Stomach (tissue), 4 donors: ENCODE results near the gene PHKA1.

Experiments used
- EP300 ChIP-seq: sonication (generic); formaldehyde crosslinking; IDR thresholded peaks from one replicate; pipeline ENCODE4 v1.6.1; 2017; ENCODE audit warnings: antibody characterized with exemption
- POLR2A ChIP-seq, 4 donors: fragments of 450-650 bp; IDR thresholded peaks; one replicate each; pipeline ENCODE4 v1.6.1; 2016; ENCODE audit warnings: antibody characterized with exemption in 4 of 4, control low read depth in 2 of 4, mild to moderate bottlenecking in 1 of 4, moderate library complexity in 1 of 4
- POLR2AphosphoS5 ChIP-seq, 3 donors: sonication (generic); formaldehyde crosslinking; IDR thresholded peaks; one replicate each; pipeline ENCODE4 v1.6.1; 2016; ENCODE audit warnings: antibody characterized with exemption in 3 of 3
- TF ChIP-seq, protein P1 (sequence below), 7 experiments: fragments of 450-650 bp in 4 of 7; fragments of 200-600 bp in 3 of 7; sonication (generic) in 3 of 7; IDR thresholded peaks; one replicate each; pipeline ENCODE4 v1.5.1; 2016 to 2019; ENCODE audit warnings: antibody characterized with exemption in 7 of 7, control low read depth in 2 of 7, mild to moderate bottlenecking in 1 of 7

DNA sequence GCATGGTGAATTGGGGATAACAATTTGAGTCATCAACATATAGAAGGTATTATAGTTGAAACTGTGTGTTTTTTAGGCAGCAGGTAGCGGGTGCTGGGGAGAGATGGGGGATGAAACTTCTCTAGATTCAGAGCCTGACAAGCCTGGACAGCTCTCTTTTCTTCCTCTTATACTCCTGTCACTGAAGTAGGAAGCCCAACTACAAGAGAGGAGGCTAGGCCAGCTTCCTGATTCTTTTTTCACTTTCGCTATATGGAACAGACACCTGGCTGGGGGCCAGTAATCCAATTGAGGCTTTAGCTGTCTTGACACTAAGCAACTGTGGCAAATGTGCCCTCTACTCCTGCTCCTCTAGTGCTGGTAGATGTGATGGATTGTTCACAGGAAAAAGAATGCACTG is 69.2 kb downstream of the PHKA1 start:
- TF ChIP-seq, protein P1, sequence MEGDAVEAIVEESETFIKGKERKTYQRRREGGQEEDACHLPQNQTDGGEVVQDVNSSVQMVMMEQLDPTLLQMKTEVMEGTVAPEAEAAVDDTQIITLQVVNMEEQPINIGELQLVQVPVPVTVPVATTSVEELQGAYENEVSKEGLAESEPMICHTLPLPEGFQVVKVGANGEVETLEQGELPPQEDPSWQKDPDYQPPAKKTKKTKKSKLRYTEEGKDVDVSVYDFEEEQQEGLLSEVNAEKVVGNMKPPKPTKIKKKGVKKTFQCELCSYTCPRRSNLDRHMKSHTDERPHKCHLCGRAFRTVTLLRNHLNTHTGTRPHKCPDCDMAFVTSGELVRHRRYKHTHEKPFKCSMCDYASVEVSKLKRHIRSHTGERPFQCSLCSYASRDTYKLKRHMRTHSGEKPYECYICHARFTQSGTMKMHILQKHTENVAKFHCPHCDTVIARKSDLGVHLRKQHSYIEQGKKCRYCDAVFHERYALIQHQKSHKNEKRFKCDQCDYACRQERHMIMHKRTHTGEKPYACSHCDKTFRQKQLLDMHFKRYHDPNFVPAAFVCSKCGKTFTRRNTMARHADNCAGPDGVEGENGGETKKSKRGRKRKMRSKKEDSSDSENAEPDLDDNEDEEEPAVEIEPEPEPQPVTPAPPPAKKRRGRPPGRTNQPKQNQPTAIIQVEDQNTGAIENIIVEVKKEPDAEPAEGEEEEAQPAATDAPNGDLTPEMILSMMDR (IDR thresholded peaks at IDR 0.05): no peak
- TF ChIP-seq EP300 (no peak), POLR2A (IDR thresholded peaks at IDR 0.05) (no peak), POLR2AphosphoS5 (IDR thresholded peaks at IDR 0.05) (no peak)
